ENCODE data around the gene NCF4. TPM values are rescaled to one million over a fixed set of nuclear protein-coding genes. Genes with fewer than 3 reads are reported as not detected.

The NCF4 gene
- total RNA-seq: not detected in 2 replicates

DNA sequence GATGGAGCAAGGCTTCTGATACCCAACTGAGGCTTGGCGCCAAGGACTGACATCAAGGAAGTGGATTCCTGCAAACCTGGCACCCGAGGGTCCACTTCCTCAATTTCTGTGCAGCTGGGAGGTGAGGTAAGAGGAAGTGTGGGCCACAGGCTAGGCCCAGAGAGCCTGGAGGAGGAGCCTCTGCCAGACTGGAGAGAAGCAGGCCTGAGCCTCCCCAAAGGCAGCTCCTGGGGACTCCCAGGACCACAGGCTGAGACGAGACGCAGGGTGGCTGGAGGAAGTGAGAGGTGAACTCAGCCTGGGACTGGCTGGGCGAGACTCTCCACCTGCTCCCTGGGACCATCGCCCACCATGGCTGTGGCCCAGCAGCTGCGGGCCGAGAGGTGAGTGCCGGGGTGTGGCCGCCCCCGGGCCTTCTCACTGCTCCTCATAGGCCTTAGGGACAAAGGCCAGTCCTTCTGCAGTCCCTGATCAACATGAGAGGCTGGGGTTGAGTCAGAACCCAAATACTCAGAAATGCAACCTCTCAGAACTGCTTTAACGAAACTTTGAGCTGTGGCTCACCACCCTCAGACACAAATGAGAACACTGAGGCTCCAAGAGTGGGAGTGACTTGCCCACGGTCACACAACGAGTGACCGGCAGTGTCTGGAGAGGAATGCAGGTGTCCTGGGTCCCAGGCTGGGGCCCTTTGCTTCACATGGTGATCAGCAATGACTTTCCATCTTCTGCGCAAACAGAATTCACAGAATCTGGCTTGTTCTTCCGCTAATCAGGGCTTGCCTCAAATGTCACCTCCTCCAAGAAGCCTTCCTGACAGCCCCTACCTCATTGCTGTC, at the start of gene NCF4:
Gene NCF4 (plus strand): TSS at position 186 of the 839 bp plus-strand sequence. CDS start 166 bp downstream, at position 352.

DNA sequence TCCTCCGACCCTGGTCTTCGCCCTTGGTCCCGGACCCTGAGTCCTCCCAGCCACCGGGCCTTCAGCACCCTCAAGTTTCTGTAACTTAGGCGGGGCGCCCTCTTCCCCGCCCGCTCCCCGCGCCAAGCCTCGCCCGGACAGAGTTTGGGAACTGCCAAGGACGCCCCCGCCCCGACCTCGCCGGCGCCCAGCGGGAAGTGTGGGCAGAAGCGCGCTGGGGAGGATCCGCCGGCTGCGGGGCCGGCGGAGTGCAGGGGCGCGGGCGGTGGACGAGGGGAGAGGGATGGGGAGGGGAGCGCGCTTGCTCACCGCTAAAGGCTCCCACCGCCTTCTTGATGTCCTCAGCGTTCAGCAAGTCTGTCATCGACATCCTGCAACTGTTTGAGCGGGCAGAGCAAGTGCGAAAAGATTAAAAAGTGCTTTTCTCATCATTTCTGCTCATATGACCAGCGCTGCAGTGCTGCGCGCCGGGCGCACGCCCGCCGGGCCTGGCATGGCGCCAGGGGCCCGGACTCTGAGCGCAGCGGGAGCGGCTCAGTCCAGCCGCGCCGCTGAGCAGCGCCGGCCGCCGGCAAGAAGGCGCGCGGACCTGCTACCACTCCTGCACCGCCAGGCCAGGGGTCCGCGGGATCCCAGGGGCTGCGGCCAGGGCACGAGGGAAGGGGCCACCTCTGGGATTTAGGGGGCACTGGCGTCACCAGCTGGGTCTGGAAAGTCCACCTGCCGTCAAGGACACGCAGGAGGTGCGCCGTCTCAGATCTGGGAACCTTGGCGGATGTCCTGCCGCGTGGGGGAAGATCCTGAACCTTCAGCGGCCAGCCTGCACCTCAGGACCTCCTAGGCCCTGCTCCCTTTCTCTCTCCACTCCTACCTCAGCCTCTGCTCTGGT, 43.9 kb upstream of the NCF4 start, which contains the start of gene PVALB:
Gene PVALB (minus strand): TSS at position 400 of the 889 bp plus-strand sequence. CDS start 30 bp downstream, at position 370.

DNA sequence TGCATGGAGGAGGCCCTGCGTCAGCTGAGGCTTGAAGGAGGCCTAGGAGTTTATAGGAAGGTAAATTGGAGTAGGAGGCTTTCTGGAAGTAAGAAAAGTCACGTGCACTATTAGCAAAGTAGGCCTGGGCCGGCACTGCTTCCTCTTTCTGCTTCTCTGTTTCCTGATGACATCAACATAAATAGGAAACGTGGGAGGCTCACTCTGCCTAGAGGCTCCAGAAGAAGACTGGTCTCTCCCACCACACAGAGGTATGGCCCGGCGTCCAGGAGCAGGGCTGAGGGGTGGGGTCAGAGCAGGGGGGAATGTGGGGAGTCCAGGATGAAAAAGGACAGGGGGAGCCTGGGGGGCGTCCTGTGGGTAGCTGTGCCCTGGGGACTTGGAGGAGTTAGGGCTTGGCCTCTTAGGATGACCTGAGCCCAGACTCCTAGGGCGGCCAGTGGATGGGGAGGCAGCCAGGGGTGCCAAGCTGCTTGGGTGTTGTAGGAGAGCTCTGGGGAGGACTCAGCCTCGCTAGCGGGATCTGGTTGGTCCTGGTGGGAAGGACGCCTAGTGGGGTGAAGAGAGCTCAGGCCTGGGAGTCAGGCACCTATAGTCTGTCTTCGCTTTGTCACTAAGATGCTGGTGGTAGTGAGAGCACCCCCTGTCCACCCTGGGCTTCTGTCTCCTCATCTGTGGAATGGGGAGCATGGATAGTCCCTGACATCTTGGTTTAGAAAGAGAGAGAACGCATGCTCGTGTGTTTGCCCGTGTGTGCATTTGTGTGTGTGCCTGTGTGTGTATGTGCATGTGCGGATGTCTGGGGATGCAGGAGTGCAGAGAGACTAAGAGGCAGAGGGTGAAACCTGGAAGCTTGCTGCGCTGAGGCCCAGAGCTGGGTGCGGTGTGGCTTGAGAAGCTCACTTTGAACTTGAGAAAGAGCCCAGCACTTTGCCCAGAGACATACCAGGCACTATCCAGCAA, 52.9 kb downstream of the NCF4 start, which contains the start of gene CSF2RB:
Gene CSF2RB (plus strand): TSS at position 202 of the 963 bp plus-strand sequence. CDS start 8,580 bp downstream, outside the sequence.

Other genes starting within 250 kb of the NCF4 start
- 0.08 TPM in 1 of 2 replicates, not detected in the other for gene CACNG2, start 157.3 kb upstream of the NCF4 start, total RNA-seq
- 15.3 and 23.8 TPM in 2 replicates for gene IFT27, start 84.9 kb upstream of the NCF4 start, total RNA-seq
- not detected in 2 replicates for gene PVALB, start 44.0 kb upstream of the NCF4 start, total RNA-seq
- gene CSF2RB, start 52.6 kb downstream of the NCF4 start, total RNA-seq: under 0.01 TPM in 1 of 2 replicates, not detected in the other
- gene TST, start 158.4 kb downstream of the NCF4 start, total RNA-seq: 59.6 and 59.8 TPM in 2 replicates
- 129 and 155 TPM in 2 replicates for gene MPST, start 158.7 kb downstream of the NCF4 start, total RNA-seq
- gene KCTD17, start 190.7 kb downstream of the NCF4 start, total RNA-seq: 23.6 and 42.4 TPM in 2 replicates
- not detected in 2 replicates for gene TMPRSS6, start 248.7 kb downstream of the NCF4 start, total RNA-seq